B cell (primary cell): ENCODE results near the gene ZNF692.

ENCODE experiments used
- EZH2 ChIP-seq: IDR thresholded peaks from 2 replicates; pipeline ENCODE4 v1.6.1; 2012; ENCODE audit warnings: borderline replicate concordance, low read depth, mild to moderate bottlenecking, moderate library complexity, low read length; ENCODE audit not compliant: insufficient read depth, poor library complexity, severe bottlenecking
- TF ChIP-seq, protein P1 (sequence below): fragments of 200-600 bp; IDR thresholded peaks from one replicate; pipeline ENCODE4 v1.8.0; 2022; ENCODE audit warnings: antibody characterized with exemption, mild to moderate bottlenecking

- TF ChIP-seq, protein P1, sequence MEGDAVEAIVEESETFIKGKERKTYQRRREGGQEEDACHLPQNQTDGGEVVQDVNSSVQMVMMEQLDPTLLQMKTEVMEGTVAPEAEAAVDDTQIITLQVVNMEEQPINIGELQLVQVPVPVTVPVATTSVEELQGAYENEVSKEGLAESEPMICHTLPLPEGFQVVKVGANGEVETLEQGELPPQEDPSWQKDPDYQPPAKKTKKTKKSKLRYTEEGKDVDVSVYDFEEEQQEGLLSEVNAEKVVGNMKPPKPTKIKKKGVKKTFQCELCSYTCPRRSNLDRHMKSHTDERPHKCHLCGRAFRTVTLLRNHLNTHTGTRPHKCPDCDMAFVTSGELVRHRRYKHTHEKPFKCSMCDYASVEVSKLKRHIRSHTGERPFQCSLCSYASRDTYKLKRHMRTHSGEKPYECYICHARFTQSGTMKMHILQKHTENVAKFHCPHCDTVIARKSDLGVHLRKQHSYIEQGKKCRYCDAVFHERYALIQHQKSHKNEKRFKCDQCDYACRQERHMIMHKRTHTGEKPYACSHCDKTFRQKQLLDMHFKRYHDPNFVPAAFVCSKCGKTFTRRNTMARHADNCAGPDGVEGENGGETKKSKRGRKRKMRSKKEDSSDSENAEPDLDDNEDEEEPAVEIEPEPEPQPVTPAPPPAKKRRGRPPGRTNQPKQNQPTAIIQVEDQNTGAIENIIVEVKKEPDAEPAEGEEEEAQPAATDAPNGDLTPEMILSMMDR, result no peak
- no peak for TF ChIP-seq EZH2
These were observed 16.0 kb downstream of the ZNF692 start for GRCh38 chr1:248842781-248843331.
